Uterus (tissue), 2 donors: ENCODE measurements around the gene MICAL2.

Source experiments
- CTCF ChIP-seq, 4 experiments: fragments of 200-600 bp in 2 of 4; fragments of 450-650 bp in 2 of 4; sonication (generic) in 2 of 4; IDR thresholded peaks; one replicate each; pipeline ENCODE4 v1.5.1; 2016 to 2019; ENCODE audit warnings: antibody characterized with exemption in 4 of 4, mild to moderate bottlenecking in 2 of 4, moderate library complexity in 1 of 4
- POLR2A ChIP-seq, 2 donors: fragments of 450-650 bp; IDR thresholded peaks; one replicate each; pipeline ENCODE4 v1.6.1; 2016; ENCODE audit warnings: antibody characterized with exemption in 2 of 2, mild to moderate bottlenecking in 1 of 2, moderate library complexity in 1 of 2

- TF ChIP-seq CTCF (IDR thresholded peaks at IDR 0.05) (no peak), POLR2A (IDR thresholded peaks at IDR 0.05) (no peak)
These were observed 163.2 kb downstream of the MICAL2 start for GRCh38 chr11:12273618-12273995.
